Measurements from ENCODE around the gene FASTK.

FASTK gene

GRCh38 chr7:151033864-151034249, 46.8 kb downstream of the FASTK start:
- Histone ChIP-seq H3K27me3 (ENCODE audit: insufficient read depth, low read length, poor library complexity, severe bottlenecking) (no peaks in the 10 kb centered on the region), H3K4me3 (ENCODE audit: low read length, poor library complexity, severe bottlenecking) (no peak overlapping the region), H3K4me2 (ENCODE audit: low read depth, low read length, poor library complexity, severe bottlenecking) (no peak overlapping the region), H2AFZ (ENCODE audit: low read length) (no peak overlapping the region), H3K79me2 (ENCODE audit: insufficient read depth, low read length) (peaks cover 4% of the 10 kb centered on the region; the same call in 1 of the 2 replicates), H3F3A (ENCODE audit: low read depth) (no peaks in the 10 kb centered on the region), H3K9ac (ENCODE audit: low read depth, low read length, poor library complexity, severe bottlenecking) (no peak overlapping the region), H3K9me3 (ENCODE audit: insufficient read depth, low read depth, low read length) (no peaks in the 10 kb centered on the region), H3K9me2 (replicated peaks; ENCODE audit: low read depth, low read length) (no peaks in the 10 kb centered on the region), H4K20me1 (ENCODE audit: insufficient read depth, low read length, poor library complexity, severe bottlenecking) (no peaks in the 10 kb centered on the region), H3K4me1 (ENCODE audit: insufficient read depth, low read length, poor library complexity, severe bottlenecking) (peaks cover 16% of the 10 kb centered on the region), H3K36me3 (ENCODE audit: insufficient read depth, low read length) (no peaks in the 10 kb centered on the region)
- TF ChIP-seq EZH2phosphoT487 (IDR thresholded peaks at IDR 0.05; ENCODE audit: borderline replicate concordance) (no peak), CTCF (conservative IDR thresholded peaks at IDR 0.05; ENCODE audit: low read length) (no peak)

GRCh38 chr7:151032936-151033863, 47.4 kb downstream of the FASTK start:
- Histone ChIP-seq H3K4me2 (ENCODE audit: low read depth, low read length, poor library complexity, severe bottlenecking) (no peak overlapping the region), H3K4me1 (ENCODE audit: insufficient read depth, low read length, poor library complexity, severe bottlenecking) (peaks cover 13% of the 10 kb centered on the region), H4K20me1 (ENCODE audit: insufficient read depth, low read length, poor library complexity, severe bottlenecking) (no peaks in the 10 kb centered on the region), H3K4me3 (ENCODE audit: low read length, poor library complexity, severe bottlenecking) (no peak overlapping the region), H3K9ac (ENCODE audit: low read depth, low read length, poor library complexity, severe bottlenecking) (no peak overlapping the region), H3K36me3 (ENCODE audit: insufficient read depth, low read length) (no peaks in the 10 kb centered on the region), H3K27me3 (ENCODE audit: insufficient read depth, low read length, poor library complexity, severe bottlenecking) (no peaks in the 10 kb centered on the region), H3K9me2 (replicated peaks; ENCODE audit: low read depth, low read length) (no peaks in the 10 kb centered on the region), H3K9me3 (ENCODE audit: insufficient read depth, low read depth, low read length) (no peaks in the 10 kb centered on the region), H2AFZ (ENCODE audit: low read length) (no peak overlapping the region), H3K79me2 (ENCODE audit: insufficient read depth, low read length) (peaks cover 6% of the 10 kb centered on the region; the same call in 1 of the 2 replicates), H3F3A (ENCODE audit: low read depth) (no peaks in the 10 kb centered on the region)
- TF ChIP-seq EZH2phosphoT487 (IDR thresholded peaks at IDR 0.05; ENCODE audit: borderline replicate concordance) (no peak), CTCF (conservative IDR thresholded peaks at IDR 0.05; ENCODE audit: low read length) (peak; percentile 43)

GRCh38 chr7:151031011-151031410, 49.6 kb downstream of the FASTK start:
- TF ChIP-seq EZH2phosphoT487 (IDR thresholded peaks at IDR 0.05; ENCODE audit: borderline replicate concordance) (no peak), CTCF (conservative IDR thresholded peaks at IDR 0.05; ENCODE audit: low read length) (no peak)
- Histone ChIP-seq H2AFZ (ENCODE audit: low read length) (no peak overlapping the region), H3K9ac (ENCODE audit: low read depth, low read length, poor library complexity, severe bottlenecking) (no peak overlapping the region), H3K4me2 (ENCODE audit: low read depth, low read length, poor library complexity, severe bottlenecking) (no peak overlapping the region), H4K20me1 (ENCODE audit: insufficient read depth, low read length, poor library complexity, severe bottlenecking) (no peaks in the 10 kb centered on the region), H3K27me3 (ENCODE audit: insufficient read depth, low read length, poor library complexity, severe bottlenecking) (no peaks in the 10 kb centered on the region), H3K4me1 (ENCODE audit: insufficient read depth, low read length, poor library complexity, severe bottlenecking) (peaks cover 9% of the 10 kb centered on the region), H3K79me2 (ENCODE audit: insufficient read depth, low read length) (peaks cover 6% of the 10 kb centered on the region; the same call in 1 of the 2 replicates), H3F3A (ENCODE audit: low read depth) (no peaks in the 10 kb centered on the region), H3K4me3 (ENCODE audit: low read length, poor library complexity, severe bottlenecking) (no peak overlapping the region), H3K9me3 (ENCODE audit: insufficient read depth, low read depth, low read length) (no peaks in the 10 kb centered on the region), H3K9me2 (replicated peaks; ENCODE audit: low read depth, low read length) (no peaks in the 10 kb centered on the region), H3K36me3 (ENCODE audit: insufficient read depth, low read length) (no peaks in the 10 kb centered on the region)

All from Loucy (cell line).